GM10248 (cell line): ENCODE measurements around the gene HDHD2.

Experiments
- CTCF ChIA-PET: fragments of 300-600 bp; sonication (Branson Sonifier 250); formaldehyde crosslinking; extraction: SDS; loops from one replicate; lab custom pipeline; 2021; ENCODE audit warnings: antibody characterized with exemption; lab: Yijun Ruan, JAX
- POLR2A ChIA-PET: fragments of 350-650 bp; sonication (Branson Sonifier 250); formaldehyde crosslinking; extraction: SDS; loops from one replicate; lab custom pipeline; 2020; ENCODE audit warnings: antibody characterized with exemption; lab: Yijun Ruan, JAX
- DNase-seq: peaks from one replicate; pipeline ENCODE4 v3.0.0; 2012; ENCODE audit errors: extremely low spot score
- CTCF ChIP-seq: IDR thresholded peaks from 2 replicates; pipeline ENCODE4 v1.5.1; 2012; ENCODE audit warnings: mild to moderate bottlenecking, low read depth; ENCODE audit errors: extremely low read depth, missing control alignments, control extremely low read depth

HDHD2 gene

GRCh38 chr18:47108998-47109405 lies 41.3 kb downstream of the HDHD2 start:
- DNase-seq, result no peak
- POLR2A ChIA-PET, result no interaction called here
- CTCF ChIA-PET, result interaction anchor here (2.9 kb wide), 1 partner anchor 10 kb away, joined by 7 read pairs; no protein-coding TSS in a partner anchor
- TF ChIP-seq CTCF, result no peak

GRCh38 chr18:47108373-47108772 lies 41.9 kb downstream of the HDHD2 start:
- POLR2A ChIA-PET, result no interaction called here
- TF ChIP-seq CTCF, result no peak
- no peak for DNase-seq
- CTCF ChIA-PET, result interaction anchor here (2.9 to 3.8 kb wide), 2 partner anchors 9 to 640 kb away, joined by 7 to 11 read pairs; no protein-coding TSS in a partner anchor

GRCh38 chr18:47100212-47100831 lies 50.0 kb downstream of the HDHD2 start:
- TF ChIP-seq CTCF, result peak; percentile 71
- ChIA-PET POLR2A (no interaction called here), CTCF (interaction anchor here (0.8 to 6.5 kb wide), 11 partner anchors 9 to 125 kb away, joined by 3 to 117 read pairs (median 4); no protein-coding TSS in a partner anchor)
- peak; percentile 47 for DNase-seq

GRCh38 chr18:47095810-47096209 lies 54.5 kb downstream of the HDHD2 start:
- CTCF ChIA-PET, result interaction anchor here (1.4 to 1.7 kb wide), 3 partner anchors 16 to 653 kb away, joined by 5 to 9 read pairs (median 5); no protein-coding TSS in a partner anchor
- no peak for TF ChIP-seq CTCF
- DNase-seq, result no peak
- POLR2A ChIA-PET, result no interaction called here

GRCh38 chr18:47087676-47088075 lies 62.6 kb downstream of the HDHD2 start:
- no peak for TF ChIP-seq CTCF
- ChIA-PET CTCF (no interaction called here), POLR2A (no interaction called here)

GRCh38 chr18:47081578-47081977 lies 68.7 kb downstream of the HDHD2 start:
- ChIA-PET POLR2A (no interaction called here), CTCF (interaction anchor here (1.0 kb wide), 2 partner anchors 14 to 30 kb away, joined by 3 to 4 read pairs; no protein-coding TSS in a partner anchor)
- no peak for TF ChIP-seq CTCF
- no peak for DNase-seq

More at GRCh38 chr18:47087676-47088075, 62.6 kb downstream of the HDHD2 start:
- DNase-seq, result no peak
